H9 (cell line): Measurements from ENCODE around the gene RIC1. TPM values are rescaled to one million over a fixed set of nuclear protein-coding genes. Genes with fewer than 3 reads are reported as not detected.

Experiments
- DNase-seq: peaks from one replicate; pipeline ENCODE4 v3.0.0-alpha.2; 2017
- H2AFZ ChIP-seq: one replicate; pipeline ENCODE4 v1.6.1; 2013; ENCODE audit warnings: mild to moderate bottlenecking, low read length, control low read depth, moderate library complexity
- H2AK5ac ChIP-seq: 2 replicates; pipeline ENCODE4 v1.6.1; 2013; ENCODE audit warnings: low read length, control low read depth, mixed read lengths; ENCODE audit not compliant: insufficient read length
- H2BK120ac ChIP-seq: one replicate; pipeline ENCODE4 v1.6.1; 2013; ENCODE audit warnings: low read depth, mild to moderate bottlenecking, low read length, control low read depth, inconsistent platforms; ENCODE audit not compliant: poor library complexity, severe bottlenecking
- H2BK12ac ChIP-seq: 2 replicates; pipeline ENCODE4 v1.6.1; 2013; ENCODE audit warnings: low read length, control low read depth, mixed read lengths, low read depth; ENCODE audit not compliant: insufficient read length
- H2BK15ac ChIP-seq: 2 replicates; pipeline ENCODE4 v1.6.1; 2013; ENCODE audit warnings: low read depth, low read length, control low read depth
- H2BK20ac ChIP-seq: one replicate; pipeline ENCODE4 v1.6.1; 2013; ENCODE audit warnings: low read depth, mild to moderate bottlenecking, low read length, control low read depth, inconsistent platforms; ENCODE audit not compliant: poor library complexity, severe bottlenecking
- H2BK5ac ChIP-seq: 2 replicates; pipeline ENCODE4 v1.6.1; 2013; ENCODE audit warnings: low read length, control low read depth, mixed read lengths; ENCODE audit not compliant: insufficient read length
- H3K14ac ChIP-seq: 2 replicates; pipeline ENCODE4 v1.6.1; 2013; ENCODE audit warnings: low read length, control low read depth; ENCODE audit not compliant: insufficient read depth
- H3K18ac ChIP-seq: 2 replicates; pipeline ENCODE4 v1.6.1; 2013; ENCODE audit warnings: low read depth, mild to moderate bottlenecking, mixed read lengths, low read length, control low read depth; ENCODE audit not compliant: insufficient read length
- H3K23ac ChIP-seq: 2 replicates; pipeline ENCODE4 v1.6.1; 2013; ENCODE audit warnings: low read length, control low read depth, mixed read lengths, low read depth; ENCODE audit not compliant: insufficient read length
- H3K23me2 ChIP-seq: 2 replicates; pipeline ENCODE4 v1.6.1; 2013; ENCODE audit warnings: low read depth, mild to moderate bottlenecking, mixed read lengths, low read length, control low read depth; ENCODE audit not compliant: insufficient read length, poor library complexity, severe bottlenecking
- H3K27ac ChIP-seq: 2 replicates; pipeline ENCODE4 v1.5.1; 2013; ENCODE audit warnings: low read length, control low read depth, mixed read lengths, low read depth; ENCODE audit not compliant: insufficient read length
- H3K27me3 ChIP-seq: 2 replicates; pipeline ENCODE4 v1.6.1; 2013; ENCODE audit warnings: low read length, control low read depth, inconsistent platforms; ENCODE audit not compliant: insufficient read depth
- H3K4ac ChIP-seq: 2 replicates; pipeline ENCODE4 v1.6.1; 2013; ENCODE audit warnings: low read depth, mild to moderate bottlenecking, control low read depth, inconsistent platforms, low read length, moderate library complexity
- H3K4me1 ChIP-seq: 2 replicates; pipeline ENCODE4 v1.6.1; 2013; ENCODE audit warnings: low read length, control low read depth, inconsistent platforms; ENCODE audit not compliant: insufficient read depth
- H3K4me2 ChIP-seq: 2 replicates; pipeline ENCODE4 v1.6.1; 2013; ENCODE audit warnings: low read length, control low read depth, mixed read lengths; ENCODE audit not compliant: insufficient read length, insufficient read depth
- H3K56ac ChIP-seq: 2 replicates; pipeline ENCODE4 v1.6.1; 2013; ENCODE audit warnings: low read depth, mild to moderate bottlenecking, mixed read lengths, low read length, control low read depth; ENCODE audit not compliant: insufficient read length
- H3K79me1 ChIP-seq: 2 replicates; pipeline ENCODE4 v1.6.1; 2013; ENCODE audit warnings: low read depth, mild to moderate bottlenecking, moderate library complexity, low read length, control low read depth, inconsistent platforms; ENCODE audit not compliant: insufficient read depth, poor library complexity, severe bottlenecking
- H3K79me2 ChIP-seq: 2 replicates; pipeline ENCODE4 v1.6.1; 2013; ENCODE audit warnings: low read length, control low read depth, inconsistent platforms; ENCODE audit not compliant: insufficient read depth
- H3K9ac ChIP-seq: 2 replicates; pipeline ENCODE4 v1.6.1; 2013; ENCODE audit warnings: low read length, control low read depth, mixed read lengths; ENCODE audit not compliant: insufficient read length; ENCODE audit errors: extremely low read depth
- H3K9me3 ChIP-seq: one replicate; pipeline ENCODE4 v1.6.1; 2013; ENCODE audit warnings: low read depth, low read length, inconsistent platforms; ENCODE audit not compliant: control insufficient read depth
- H3T11ph ChIP-seq: one replicate; pipeline ENCODE4 v1.6.1; 2013; ENCODE audit warnings: mild to moderate bottlenecking, low read length, control low read depth, inconsistent platforms
- H4K20me1 ChIP-seq: one replicate; pipeline ENCODE4 v1.6.1; 2013; ENCODE audit not compliant: control insufficient read depth, insufficient read length, insufficient read depth
- H4K5ac ChIP-seq: 2 replicates; pipeline ENCODE4 v1.6.1; 2013; ENCODE audit warnings: low read depth, mild to moderate bottlenecking, mixed read lengths, low read length, control low read depth; ENCODE audit not compliant: insufficient read length
- H4K8ac ChIP-seq: replicated peaks from 2 replicates; pipeline ENCODE4 v1.6.1; 2013; ENCODE audit warnings: low read length, control low read depth, mixed read lengths, low read depth; ENCODE audit not compliant: insufficient read length
- H4K91ac ChIP-seq: 2 replicates; pipeline ENCODE4 v1.6.1; 2013; ENCODE audit warnings: low read depth, mild to moderate bottlenecking, moderate library complexity, mixed read lengths, low read length, control low read depth; ENCODE audit not compliant: insufficient read length
- H3K27ac Mint-ChIP-seq, 3 experiments: 2 replicates in 2 of 3; 3 replicates in 1 of 3; pipeline ENCODE4 v1.8.0; 2020 to 2021; ENCODE audit warnings: mixed read lengths in 3 of 3, mild to moderate bottlenecking in 1 of 3, moderate library complexity in 1 of 3
- H3K27me3 Mint-ChIP-seq: 2 replicates; pipeline ENCODE4 v1.8.0; 2021; ENCODE audit warnings: low read depth, mild to moderate bottlenecking, moderate library complexity, mixed read lengths
- H3K36me3 Mint-ChIP-seq, 3 experiments: 2 replicates in 2 of 3; 3 replicates in 1 of 3; pipeline ENCODE4 v1.8.0; 2020 to 2021; ENCODE audit warnings: low read depth in 3 of 3, mixed read lengths in 3 of 3; ENCODE audit not compliant: insufficient read depth in 1 of 3
- H3K4me1 Mint-ChIP-seq, 2 experiments: 2 replicates each; pipeline ENCODE4 v1.8.0; 2020; ENCODE audit warnings: mixed read lengths in 2 of 2
- H3K4me3 Mint-ChIP-seq, 2 experiments: 2 replicates in 1 of 2; 3 replicates in 1 of 2; pipeline ENCODE4 v1.8.0; 2020 to 2021; ENCODE audit warnings: mild to moderate bottlenecking in 2 of 2, mixed read lengths in 2 of 2, moderate library complexity in 1 of 2
- H3K9me3 Mint-ChIP-seq, 2 experiments: 2 replicates in 1 of 2; 3 replicates in 1 of 2; pipeline ENCODE4 v1.8.0; 2020; ENCODE audit warnings: mild to moderate bottlenecking in 2 of 2, mixed read lengths in 2 of 2, moderate library complexity in 1 of 2
- CTCF ChIP-seq: fragments of 200-600 bp; sonication (generic); conservative IDR thresholded peaks from 3 replicates; pipeline ENCODE4 v1.8.0; 2021; ENCODE audit warnings: antibody characterized with exemption, mild to moderate bottlenecking
- total RNA-seq: library from RNA; stranded (reverse); gene quantifications from 2 replicates; pipeline ENCODE4 v1.2.1, GENCODE V29; 2021

Gene RIC1
- total RNA-seq, 1 experiment from 2014 or later, result 13.7 TPM

- H3K23me2 ChIP-seq, result no peaks in the 10 kb centered on the region
- H4K8ac ChIP-seq, result no peak overlapping the region
- no peak overlapping the region for H3K18ac ChIP-seq
- H3K4ac ChIP-seq, result no peak overlapping the region
- H4K20me1 ChIP-seq, result no peaks in the 10 kb centered on the region
- peaks cover 6 to 15% of the 10 kb centered on the region in 2 experiments for H3K9me3 Mint-ChIP-seq
- H2AK5ac ChIP-seq, result no peak overlapping the region
- H2BK20ac ChIP-seq, result no peak overlapping the region
- H3K79me1 ChIP-seq, result no peaks in the 10 kb centered on the region
- H2BK15ac ChIP-seq, result no peak overlapping the region
- no peak for TF ChIP-seq CTCF
- H2BK12ac ChIP-seq, result no peak overlapping the region
- H3K4me1 ChIP-seq, result no peaks in the 10 kb centered on the region
- no peak overlapping the region for H4K91ac ChIP-seq
- H3K27ac ChIP-seq, result no peak overlapping the region
- no peak overlapping the region for H2AFZ ChIP-seq
- H4K5ac ChIP-seq, result no peak overlapping the region
- H3K9me3 ChIP-seq, result no peaks in the 10 kb centered on the region
- H3K36me3 Mint-ChIP-seq, result peaks cover 38 to 51% (median 46%) of the 10 kb centered on the region in 3 experiments
- no peak overlapping the region for H3K23ac ChIP-seq
- no peaks in the 10 kb centered on the region for H3K4me1 Mint-ChIP-seq
- no peak overlapping the region for H3K56ac ChIP-seq
- no peak overlapping the region for H2BK120ac ChIP-seq
- no peak overlapping the region for H3K4me3 Mint-ChIP-seq
- H3K27ac Mint-ChIP-seq, result no peak overlapping the region
- H3K4me2 ChIP-seq, result no peak overlapping the region
- DNase-seq, result no peak
- no peak overlapping the region for H3T11ph ChIP-seq
- H3K79me2 ChIP-seq, result no peaks in the 10 kb centered on the region
- no peak overlapping the region for H3K14ac ChIP-seq
- H3K27me3 ChIP-seq, result no peaks in the 10 kb centered on the region
- H3K9ac ChIP-seq, result no peak overlapping the region
- no peaks in the 10 kb centered on the region for H3K27me3 Mint-ChIP-seq
- no peak overlapping the region for H2BK5ac ChIP-seq
Observed at GRCh38 chr9:5718296-5719032, 89.6 kb downstream of the RIC1 start.
